Epithelial cell of esophagus (primary cell): ENCODE data around the gene ZNF90.
A peak's percentile ranks its signal among the peaks of the same experiment; 100 is the strongest.
"Not testable (repeated sequence)": the region's sequence is repeated elsewhere in the genome, so short reads cannot be mapped to it uniquely, and the experiment has no call there.

Source experiments
- DNase-seq: peaks from one replicate; pipeline ENCODE4 v3.0.0; 2010; ENCODE audit warnings: low read depth
- H3K4me3 ChIP-seq: 2 replicates; pipeline ENCODE4 v1.5.1; 2011; ENCODE audit warnings: mild to moderate bottlenecking, low read length, control low read depth
- CTCF ChIP-seq: IDR thresholded peaks from 2 replicates; pipeline ENCODE4 v1.5.1; 2011; ENCODE audit warnings: low read depth, mild to moderate bottlenecking, low read length, control low read depth, inconsistent platforms; ENCODE audit not compliant: insufficient read depth; ENCODE audit errors: missing control alignments

The ZNF90 gene

GRCh38 chr19:20124879-20125278, 47.1 kb downstream of the ZNF90 start:
- H3K4me3 ChIP-seq, result no peak overlapping the region
- DNase-seq, result no peak
- TF ChIP-seq CTCF, result no peak

- not testable (repeated sequence) for DNase-seq, H3K4me3 ChIP-seq
Measured at GRCh38 chr19:20132933-20133332, 55.1 kb downstream of the ZNF90 start.

GRCh38 chr19:20137714-20138113, 59.9 kb downstream of the ZNF90 start:
- DNase-seq, H3K4me3 ChIP-seq: not testable (repeated sequence)

- H3K4me3 ChIP-seq, result no peak overlapping the region
- TF ChIP-seq CTCF, result no peak
- no peak for DNase-seq
Measured at GRCh38 chr19:20151617-20152145, 73.9 kb downstream of the ZNF90 start.

- not testable (repeated sequence) for DNase-seq, H3K4me3 ChIP-seq
Measured at GRCh38 chr19:20152506-20152905, 74.7 kb downstream of the ZNF90 start.

GRCh38 chr19:20153281-20153680, 75.5 kb downstream of the ZNF90 start:
- no peak for TF ChIP-seq CTCF
- no peak overlapping the region for H3K4me3 ChIP-seq
- peak; percentile 44 for DNase-seq

GRCh38 chr19:20154636-20155035, 76.8 kb downstream of the ZNF90 start:
- no peak overlapping the region for H3K4me3 ChIP-seq
- TF ChIP-seq CTCF, result no peak
- no peak for DNase-seq

GRCh38 chr19:20162821-20163220, 85.0 kb downstream of the ZNF90 start:
- TF ChIP-seq CTCF, result no peak
- H3K4me3 ChIP-seq, result no peak overlapping the region
- no peak for DNase-seq

GRCh38 chr19:20164456-20164855, 86.7 kb downstream of the ZNF90 start:
- DNase-seq, result no peak
- no peak overlapping the region for H3K4me3 ChIP-seq
- no peak for TF ChIP-seq CTCF
